ENCODE measurements around the gene IL1RN. TPM values are rescaled to one million over a fixed set of nuclear protein-coding genes. Genes with fewer than 3 reads are reported as not detected.

IL1RN gene
- polyA plus RNA-seq, 1 donor = 3.2 TPM

- no peak for DNase-seq
These were observed 25.3 kb upstream of the IL1RN start for GRCh38 chr2:113102133-113102532.

- no peak for DNase-seq
These were observed 24.1 kb upstream of the IL1RN start for GRCh38 chr2:113103277-113103676.

GRCh38 chr2:113104054-113104611 lies 23.3 kb upstream of the IL1RN start:
- DNase-seq = no peak

DNA sequence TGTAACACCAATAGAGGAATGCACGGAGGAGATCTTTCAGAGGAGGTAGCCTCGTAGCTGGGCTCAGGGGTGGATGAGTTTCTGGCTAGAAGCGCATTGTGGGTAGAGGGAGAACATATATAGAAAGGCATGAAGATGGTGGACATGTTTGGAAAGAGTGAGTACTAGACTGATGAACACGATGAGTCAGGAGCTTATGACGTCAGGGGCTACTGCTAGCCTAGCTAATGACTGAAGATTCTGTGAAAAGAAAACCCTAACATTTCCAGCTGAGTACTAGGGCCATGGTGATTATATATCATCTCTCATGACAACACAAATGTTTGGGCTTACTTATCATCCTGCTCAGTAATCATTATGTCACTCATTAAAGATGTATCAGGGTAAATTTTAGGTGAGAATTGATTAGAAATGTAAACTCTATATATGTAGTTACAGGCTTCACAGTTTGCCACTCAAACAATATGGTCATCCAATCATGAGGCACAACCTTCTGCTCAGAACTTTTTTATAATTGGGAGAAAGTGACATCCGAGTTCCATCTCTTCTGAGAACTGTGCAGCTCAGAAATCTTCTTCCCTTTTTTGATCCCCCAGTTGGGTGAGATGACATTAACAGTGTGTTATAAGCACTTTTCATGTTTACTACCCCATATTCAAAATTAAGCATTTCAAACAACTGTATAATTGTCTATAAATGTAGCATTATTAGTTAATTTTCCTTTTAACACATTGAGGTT lies 22.2 kb upstream of the IL1RN start:
- DNase-seq = no peak

GRCh38 chr2:113111121-113111520 lies 16.3 kb upstream of the IL1RN start:
- no peak for DNase-seq

- DNase-seq = no peak
These were observed 15.5 kb upstream of the IL1RN start for GRCh38 chr2:113111823-113112287.

GRCh38 chr2:113112441-113112840 lies 15.0 kb upstream of the IL1RN start:
- DNase-seq = no peak

DNA sequence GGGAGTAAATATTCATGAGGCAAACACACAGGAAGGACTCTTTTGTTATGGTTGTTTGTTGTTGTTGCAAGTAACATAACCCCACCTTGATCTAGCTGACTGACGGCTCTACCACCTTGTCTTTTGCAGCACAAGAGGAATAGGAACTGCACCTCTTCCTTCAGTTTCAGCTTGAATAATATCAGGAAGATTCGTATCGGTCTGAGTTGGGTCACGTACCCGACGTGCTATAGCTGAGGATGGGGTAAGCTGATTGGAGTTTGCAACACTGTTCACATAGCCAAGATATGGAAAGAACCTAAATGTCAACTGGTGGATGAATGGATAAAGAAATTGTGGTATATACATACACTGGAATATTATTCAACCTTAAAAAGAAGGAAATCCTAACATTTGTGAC lies 14.5 kb upstream of the IL1RN start:
- no peak for DNase-seq

DNA sequence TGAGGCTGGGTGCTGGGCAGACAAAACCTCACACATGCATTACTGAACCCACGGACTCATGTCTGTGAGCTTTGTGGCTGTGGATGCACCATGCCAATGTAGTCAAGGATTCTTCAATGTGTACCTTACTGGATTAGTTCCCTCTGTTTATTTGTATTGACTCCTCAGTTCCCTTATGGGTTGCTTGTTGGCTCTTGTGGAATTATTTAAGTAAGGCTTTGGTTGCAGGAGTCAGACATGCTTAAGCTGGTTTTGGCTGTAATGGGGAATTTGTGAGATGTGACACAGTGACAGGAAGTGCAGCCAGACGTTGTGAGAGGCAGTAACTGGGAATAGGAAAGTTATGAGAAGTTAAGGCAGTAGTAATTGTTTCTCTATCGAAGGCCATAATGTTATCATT lies 13.6 kb upstream of the IL1RN start:
- DNase-seq = no peak

DNA sequence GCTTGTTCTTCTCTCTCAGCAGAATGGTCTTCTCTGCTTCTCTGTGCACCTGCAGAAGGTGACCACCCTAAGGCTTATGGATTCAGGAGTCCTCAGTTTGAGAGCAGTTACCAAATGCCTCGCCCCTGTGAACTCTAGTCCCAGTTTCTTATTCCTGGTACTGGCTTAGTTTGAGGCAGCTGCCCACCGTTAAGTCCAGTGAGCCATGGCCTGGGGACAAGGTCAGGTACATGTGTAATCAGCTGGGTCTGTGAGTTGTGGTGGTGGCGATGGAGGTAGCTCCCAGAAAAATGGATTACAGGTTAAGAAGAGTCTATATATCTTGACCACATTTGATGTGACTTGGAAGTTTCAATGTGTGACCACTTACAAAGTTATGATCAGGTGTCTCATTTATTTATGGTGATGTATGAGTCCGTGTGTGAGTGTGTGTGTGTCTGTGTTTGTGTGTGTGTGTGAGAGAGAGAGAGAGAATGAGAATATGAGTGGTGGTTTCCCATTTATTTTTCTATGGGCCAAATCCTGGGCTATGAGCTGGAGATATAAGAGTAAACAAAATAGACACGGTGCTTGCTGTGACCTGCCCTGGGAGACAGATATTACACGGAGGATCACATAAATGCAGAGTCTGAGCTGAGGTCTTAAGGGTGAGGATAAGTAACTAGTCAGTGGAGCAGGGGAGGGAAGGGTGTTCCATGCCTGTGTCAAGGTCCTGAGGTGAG lies 13.0 kb upstream of the IL1RN start:
- no peak for DNase-seq

DNA sequence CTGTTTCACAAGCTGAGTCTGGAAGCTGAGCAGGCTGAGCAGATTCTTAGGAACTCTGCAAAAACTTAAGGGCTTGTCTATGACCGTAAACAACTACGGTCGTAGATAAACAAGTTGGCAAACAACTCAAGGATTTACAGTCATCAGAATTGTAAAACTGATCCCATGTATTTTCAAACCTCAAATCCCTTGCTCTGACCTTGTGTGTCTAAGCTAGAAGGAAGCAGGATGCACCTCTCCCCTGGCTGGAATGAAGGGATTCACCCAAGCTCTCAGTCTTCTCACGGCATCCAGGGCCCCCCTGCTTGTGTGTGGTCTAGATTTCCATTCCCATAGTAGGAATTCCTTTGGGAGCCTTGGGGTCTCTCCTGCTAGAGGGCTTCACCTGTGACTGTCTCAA lies 12.4 kb upstream of the IL1RN start:
- no peak for DNase-seq

GRCh38 chr2:113116100-113116958 lies 11.1 kb upstream of the IL1RN start:
- no peak for DNase-seq

DNA sequence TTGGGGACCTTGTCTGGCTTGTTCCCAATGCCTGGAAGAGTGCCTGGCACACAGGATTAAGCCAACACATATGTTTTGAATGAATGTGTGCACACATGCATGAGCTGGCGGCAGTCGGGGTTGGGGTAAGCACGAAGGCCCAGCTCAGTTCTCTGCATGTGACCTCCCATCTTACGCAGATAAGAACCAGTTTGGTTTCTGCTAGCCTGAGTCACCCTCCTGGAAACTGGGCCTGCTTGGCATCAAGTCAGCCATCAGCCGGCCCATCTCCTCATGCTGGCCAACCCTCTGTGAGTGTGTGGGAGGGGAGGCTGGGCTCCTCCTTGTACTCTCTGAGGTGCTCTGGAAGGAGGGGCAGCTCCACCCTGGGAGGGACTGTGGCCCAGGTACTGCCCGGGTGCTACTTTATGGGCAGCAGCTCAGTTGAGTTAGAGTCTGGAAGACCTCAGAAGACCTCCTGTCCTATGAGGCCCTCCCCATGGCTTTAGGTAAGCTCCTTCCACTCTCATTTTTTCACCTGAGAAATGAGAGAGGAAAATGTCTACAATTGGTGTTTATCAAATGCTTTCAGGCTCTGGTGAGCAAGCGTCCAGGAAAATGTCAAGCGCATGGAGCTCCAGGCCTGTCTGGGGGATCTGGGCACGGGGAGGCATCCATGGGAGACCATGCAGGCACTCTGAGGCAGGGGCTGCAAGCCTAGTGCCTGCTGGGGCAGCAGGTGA lies 9.7 kb upstream of the IL1RN start:
- no peak for DNase-seq

GRCh38 chr2:113118263-113118657 lies 9.1 kb upstream of the IL1RN start:
- DNase-seq = no peak

DNA sequence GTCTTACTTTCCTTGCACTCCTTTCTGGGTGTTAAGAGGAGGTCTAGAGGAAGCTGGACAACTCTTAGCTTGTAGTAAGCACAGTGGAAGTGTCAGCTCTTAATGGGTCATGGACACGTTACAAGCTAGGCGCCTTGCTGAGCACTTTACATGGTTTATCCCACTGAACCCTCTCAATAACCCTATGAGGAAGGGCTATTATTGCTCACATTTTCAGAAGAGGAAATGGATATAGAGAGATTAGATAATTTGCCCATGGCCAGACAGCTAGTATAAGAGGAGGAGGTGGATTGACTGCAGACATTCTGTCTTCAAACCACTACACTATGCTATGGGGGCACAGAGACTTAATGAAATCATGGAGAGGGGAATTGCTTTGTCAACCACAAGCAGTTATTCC lies 8.3 kb upstream of the IL1RN start:
- DNase-seq = no peak

DNA sequence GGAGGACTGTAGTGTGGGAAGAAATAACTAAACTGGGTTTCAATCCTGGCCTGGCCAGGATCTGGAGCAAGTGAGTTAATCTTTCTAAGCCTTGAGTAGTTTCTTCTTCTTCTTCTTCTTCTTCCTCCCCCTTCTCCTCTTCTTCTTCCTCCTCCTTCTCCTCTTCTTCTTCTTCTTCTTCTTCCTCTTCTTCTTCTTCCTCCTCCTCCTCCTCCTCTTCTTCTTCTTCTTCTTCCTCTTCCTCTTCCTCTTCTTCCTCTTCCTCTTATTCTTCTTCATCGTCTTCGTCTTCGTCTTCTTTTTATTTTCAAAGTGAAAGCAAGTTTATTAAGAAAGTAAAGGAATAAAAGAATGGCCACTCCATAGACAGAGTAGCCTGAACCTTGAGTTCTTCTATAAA lies 6.5 kb upstream of the IL1RN start:
- DNase-seq = no peak

DNA sequence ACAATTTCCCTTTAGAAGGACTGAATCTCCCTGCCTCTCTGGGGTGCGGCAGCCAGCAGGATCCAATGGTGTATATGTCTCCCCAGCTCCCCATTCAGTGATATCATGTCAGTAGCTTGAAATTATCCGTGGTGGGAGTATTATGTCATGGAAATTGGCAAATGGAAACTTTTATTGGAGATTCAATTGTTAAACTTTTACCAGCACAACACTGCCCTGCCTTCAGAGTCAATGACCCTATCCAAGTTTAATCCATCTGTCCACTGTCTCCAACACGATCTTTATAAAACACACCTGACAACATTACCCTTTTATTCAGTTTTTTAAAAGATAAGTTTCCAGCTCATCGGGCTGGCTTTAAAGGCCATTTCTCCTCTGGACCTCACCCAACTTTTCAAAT lies 5.0 kb upstream of the IL1RN start:
- DNase-seq = no peak

- no peak for DNase-seq
These were observed 3.7 kb upstream of the IL1RN start for GRCh38 chr2:113123726-113124125.

DNA sequence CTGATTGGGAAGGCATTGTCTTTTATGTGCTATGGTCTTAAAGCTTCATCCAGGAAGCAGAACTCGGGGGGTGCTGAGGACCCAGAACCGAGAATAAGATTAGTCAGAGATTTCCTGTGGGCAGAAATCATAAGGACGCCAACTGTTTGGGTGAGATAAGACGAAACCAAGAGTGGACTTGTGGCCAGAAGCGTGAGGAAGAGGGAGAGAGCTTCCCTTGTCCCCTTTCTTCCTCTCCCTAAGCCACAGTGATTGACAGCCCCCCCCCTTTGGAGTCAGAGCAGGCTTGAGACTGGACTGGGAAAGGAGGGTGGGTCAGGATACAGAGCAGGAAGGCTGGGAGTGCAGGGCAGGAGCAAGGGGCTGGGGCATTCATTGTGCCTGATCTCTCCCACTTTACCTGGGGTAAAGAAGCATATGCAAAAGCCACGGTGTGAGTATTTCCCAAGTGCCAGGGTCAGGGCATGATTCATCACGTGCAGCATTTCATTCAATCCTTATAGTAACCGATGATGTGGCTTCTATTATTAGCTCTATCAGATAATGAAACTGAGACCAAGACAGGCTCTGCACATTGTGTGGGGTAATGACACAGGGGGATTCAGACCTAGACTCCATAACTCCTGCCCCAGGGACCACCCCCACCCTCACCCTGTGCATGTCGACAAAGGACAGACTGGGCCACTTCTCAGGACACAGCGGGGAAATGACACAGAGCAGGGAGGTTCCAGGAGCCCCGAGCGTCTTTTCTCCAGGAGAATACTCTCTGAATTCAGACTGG lies 3.0 kb upstream of the IL1RN start:
- no peak for DNase-seq

DNA sequence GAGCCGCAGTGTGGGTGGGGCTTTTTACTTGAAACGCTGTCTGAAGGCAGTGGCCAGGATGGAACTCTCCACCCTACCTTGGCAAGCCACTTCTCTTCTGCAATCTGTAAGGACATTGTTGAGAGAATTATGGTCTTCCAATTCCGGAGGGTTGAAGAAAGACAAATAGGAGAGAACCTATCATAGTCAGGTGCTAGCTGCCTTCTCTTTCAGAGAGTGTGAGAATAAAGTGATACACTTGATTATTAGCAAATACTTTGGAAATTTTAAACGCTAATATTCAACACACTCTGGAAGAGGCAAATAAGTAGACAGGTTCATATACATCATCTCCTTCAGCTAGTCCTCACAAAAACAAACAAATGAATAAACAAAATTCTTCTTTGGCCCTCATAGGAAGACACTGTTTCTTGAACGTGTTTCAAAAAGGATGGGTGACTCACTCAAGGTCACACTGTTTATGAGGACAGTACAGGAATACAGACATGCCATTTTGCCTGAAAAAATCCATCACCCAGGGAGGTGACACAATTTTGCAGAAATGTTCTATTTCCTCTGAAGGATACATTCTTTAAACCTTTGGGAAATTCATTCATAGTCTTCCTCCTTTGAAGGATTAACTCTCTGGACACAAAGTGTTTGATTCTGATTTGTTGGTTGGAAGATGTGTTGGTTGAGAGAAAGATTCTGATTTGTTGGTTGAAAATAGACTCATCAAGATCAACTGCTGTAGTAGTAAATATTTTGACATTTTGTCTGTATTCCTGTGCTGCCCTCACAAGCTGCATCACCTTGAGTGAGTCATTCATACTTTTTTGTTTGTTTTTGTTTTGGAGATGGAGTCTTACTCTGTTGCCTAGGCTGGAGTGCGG lies 2.2 kb upstream of the IL1RN start:
- DNase-seq = no peak
